PC-3 (cell line): ENCODE measurements around the gene ZNF407. TPM values are rescaled to one million over a fixed set of nuclear protein-coding genes. Genes with fewer than 3 reads are reported as not detected.

Experiments
- ATAC-seq: fragments of 200-7000 bp; cut with Tn5 transposase; 2 replicates; pipeline ENCODE4 v1.9.1; 2020; ENCODE audit warnings: mild to moderate bottlenecking, moderate library complexity
- BruUV-seq: library from RNA; stranded (reverse); fragments of 400-500 nt; replicated peaks from 2 replicates; lab custom pipeline; 2021; lab: Mats Ljungman, UMichigan
- CTCF ChIA-PET: fragments of 300-600 bp; sonication (Branson Sonifier 250); formaldehyde crosslinking; loops from one replicate; lab custom pipeline; 2022; ENCODE audit warnings: antibody characterized with exemption; lab: Charles Lee
- POLR2A ChIA-PET: fragments of 300-600 bp; sonication (Branson Sonifier 250); formaldehyde crosslinking; loops from one replicate; lab custom pipeline; 2022; ENCODE audit warnings: antibody characterized with exemption; ENCODE audit not compliant: unreplicated experiment; lab: Charles Lee
- DNase-seq: peaks from one replicate; pipeline ENCODE4 v3.0.0-alpha.2; 2015
- H2AFZ ChIP-seq: fragments of 300-600 bp; sonication (generic); 2 replicates; pipeline ENCODE4 v1.6.0; 2016; ENCODE audit warnings: antibody characterized with exemption, low read length
- H3F3A ChIP-seq: fragments of 300-600 bp; sonication (generic); one replicate; pipeline ENCODE4 v1.6.0; 2017; ENCODE audit warnings: antibody characterized with exemption, low read length, control low read depth, mild to moderate bottlenecking; ENCODE audit not compliant: unreplicated experiment
- H3K27ac ChIP-seq: fragments of 300-600 bp; sonication (generic); 2 replicates; pipeline ENCODE4 v1.5.1; 2016; ENCODE audit warnings: mild to moderate bottlenecking, low read length
- H3K27me3 ChIP-seq: fragments of 300-600 bp; sonication (generic); 2 replicates; pipeline ENCODE4 v1.6.1; 2016; ENCODE audit warnings: low read length, mixed read lengths
- H3K36me3 ChIP-seq: fragments of 300-600 bp; sonication (generic); 2 replicates; pipeline ENCODE4 v1.6.1; 2016; ENCODE audit warnings: low read depth, mixed run types, low read length, mixed read lengths
- H3K4me1 ChIP-seq: fragments of 300-600 bp; sonication (generic); 2 replicates; pipeline ENCODE4 v1.5.1; 2016; ENCODE audit warnings: low read length; ENCODE audit not compliant: insufficient read depth
- H3K4me2 ChIP-seq: fragments of 300-600 bp; sonication (generic); 2 replicates; pipeline ENCODE4 v1.6.0; 2016; ENCODE audit warnings: low read length
- H3K4me3 ChIP-seq: fragments of 300-600 bp; sonication (generic); 2 replicates; pipeline ENCODE4 v1.5.1; 2016; ENCODE audit warnings: mild to moderate bottlenecking, low read length, mixed read lengths
- H3K79me2 ChIP-seq: fragments of 300-600 bp; sonication (generic); 2 replicates; pipeline ENCODE4 v1.6.1; 2017; ENCODE audit warnings: low read length, mixed read lengths
- H3K9ac ChIP-seq: fragments of 300-600 bp; sonication (generic); 2 replicates; pipeline ENCODE4 v1.6.0; 2016; ENCODE audit warnings: mild to moderate bottlenecking, low read length
- H3K9me2 ChIP-seq: fragments of 300-600 bp; sonication (generic); replicated peaks from 2 replicates; pipeline ENCODE4 v1.6.1; 2016; ENCODE audit warnings: mixed run types, low read length, mixed read lengths
- H3K9me3 ChIP-seq: fragments of 300-600 bp; sonication (generic); 2 replicates; pipeline ENCODE4 v1.6.1; 2016; ENCODE audit warnings: low read length, mixed read lengths
- H4K20me1 ChIP-seq: fragments of 300-600 bp; sonication (generic); 2 replicates; pipeline ENCODE4 v1.6.1; 2016; ENCODE audit warnings: low read length, mixed read lengths
- CTCF ChIP-seq: fragments of 300-600 bp; sonication (generic); conservative IDR thresholded peaks from 2 replicates; pipeline ENCODE4 v1.5.1; 2017; ENCODE audit warnings: antibody characterized with exemption, low read depth, mild to moderate bottlenecking, low read length
- EZH2 ChIP-seq: fragments of 300-600 bp; sonication (generic); IDR thresholded peaks from one replicate; pipeline ENCODE4 v1.6.1; 2017; ENCODE audit warnings: antibody characterized with exemption, mild to moderate bottlenecking, low read length; ENCODE audit not compliant: unreplicated experiment
- EZH2phosphoT487 ChIP-seq: fragments of 300-600 bp; sonication (generic); IDR thresholded peaks from 2 replicates; pipeline ENCODE4 v1.6.1; 2018; ENCODE audit warnings: mild to moderate bottlenecking, antibody characterized with exemption, low read length, borderline replicate concordance
- intact Hi-C: fragments of 100-400 bp; cut with micrococcal nuclease; formaldehyde crosslinking; loops from 2 replicates; pipeline ENCODE4 v1.9.0; 2023
- total RNA-seq: library from RNA; depleted of rRNA; stranded (reverse); fragments of >200 nt; gene quantifications from 2 replicates; pipeline ENCODE4 v1.2.3, GENCODE V29; 2014

The ZNF407 gene
- total RNA-seq, 1 experiment from 2014 or later = 9.3 TPM

GRCh38 chr18:75034937-75035336 lies 437.3 kb downstream of the ZNF407 start:
- H3K4me3 ChIP-seq = no peak overlapping the region
- TF ChIP-seq EZH2 (no peak), EZH2phosphoT487 (no peak), CTCF (no peak)
- H2AFZ ChIP-seq = no peak overlapping the region
- H3K4me2 ChIP-seq = no peak overlapping the region
- no peaks in the 10 kb centered on the region for H3F3A ChIP-seq
- POLR2A ChIA-PET = no interaction called here
- peaks cover 13% of the 10 kb centered on the region for H3K4me1 ChIP-seq
- ATAC-seq (no peak), DNase-seq (no peak)
- BruUV-seq = no TSS peak
- CTCF ChIA-PET = no interaction called here
- H3K9me2 ChIP-seq = no peaks in the 10 kb centered on the region
- H3K9me3 ChIP-seq = no peaks in the 10 kb centered on the region
- no peak overlapping the region for H3K9ac ChIP-seq
- H3K27ac ChIP-seq = no peak overlapping the region
- H3K27me3 ChIP-seq = no peaks in the 10 kb centered on the region
- no peaks in the 10 kb centered on the region for H3K36me3 ChIP-seq
- H3K79me2 ChIP-seq = no peaks in the 10 kb centered on the region
- H4K20me1 ChIP-seq = no peaks in the 10 kb centered on the region
- intact Hi-C loops = no loop called here

- no peak for TF ChIP-seq EZH2
- no peak overlapping the region for H2AFZ ChIP-seq
- no TSS peak for BruUV-seq
- no peaks in the 10 kb centered on the region for H3K9me2 ChIP-seq
- intact Hi-C loops = no loop called here
- no peaks in the 10 kb centered on the region for H3K27me3 ChIP-seq
- no peak overlapping the region for H3K4me2 ChIP-seq
- no peaks in the 10 kb centered on the region for H4K20me1 ChIP-seq
- H3K79me2 ChIP-seq = no peaks in the 10 kb centered on the region
- CTCF ChIA-PET = no interaction called here
- H3K36me3 ChIP-seq = no peaks in the 10 kb centered on the region
- H3K4me1 ChIP-seq = peaks cover 13% of the 10 kb centered on the region
- ATAC-seq (no peak), DNase-seq (no peak)
- H3F3A ChIP-seq = no peaks in the 10 kb centered on the region
- POLR2A ChIA-PET = no interaction called here
- H3K27ac ChIP-seq = no peak overlapping the region
- no peaks in the 10 kb centered on the region for H3K9me3 ChIP-seq
- H3K9ac ChIP-seq = no peak overlapping the region
- H3K4me3 ChIP-seq = no peak overlapping the region
Measured at GRCh38 chr18:75035928-75036327, 438.3 kb downstream of the ZNF407 start.

DNA sequence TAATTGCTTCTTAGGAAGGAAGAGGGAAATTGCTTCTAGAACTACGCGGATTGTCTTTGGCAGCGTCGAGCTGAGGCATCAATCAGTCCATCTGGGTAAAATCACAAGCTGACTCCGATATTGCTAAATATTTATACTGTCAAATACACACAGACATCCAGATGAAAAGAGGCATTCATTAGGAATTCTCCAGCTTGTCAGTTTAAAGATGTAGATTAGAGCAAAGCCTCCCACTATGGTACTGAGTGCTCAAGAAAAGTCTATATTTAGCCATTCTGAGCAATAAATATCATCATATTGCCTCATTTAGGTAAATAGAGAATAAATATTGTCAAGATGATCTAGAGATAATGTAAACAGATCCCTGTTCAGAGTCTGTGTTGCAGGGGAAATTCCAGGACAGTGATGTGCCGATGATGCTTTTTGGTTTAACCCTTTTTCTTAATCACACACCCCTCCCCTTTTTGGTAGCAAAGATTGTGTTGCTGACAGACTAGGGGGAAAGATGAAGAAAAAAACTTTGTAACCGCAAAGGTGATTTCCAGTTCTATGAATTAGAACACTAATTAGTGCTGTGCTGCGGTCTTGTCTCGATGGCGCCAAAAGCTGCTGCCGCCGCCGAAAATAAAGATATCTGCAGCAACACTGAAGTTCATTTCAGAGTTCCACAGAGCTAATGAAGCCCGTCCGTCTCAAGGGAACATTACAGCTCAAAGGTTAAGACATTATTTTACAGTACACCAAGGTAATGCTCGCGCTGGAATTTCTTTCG lies 439.4 kb downstream of the ZNF407 start:
- peaks cover 13% of the 10 kb centered on the region for H3K4me1 ChIP-seq
- H4K20me1 ChIP-seq = no peaks in the 10 kb centered on the region
- CTCF ChIA-PET = no interaction called here
- H3F3A ChIP-seq = no peaks in the 10 kb centered on the region
- no peaks in the 10 kb centered on the region for H3K9me3 ChIP-seq
- POLR2A ChIA-PET = no interaction called here
- no peaks in the 10 kb centered on the region for H3K79me2 ChIP-seq
- ATAC-seq (peak; percentile 69), DNase-seq (peak; percentile 65)
- H3K4me3 ChIP-seq = no peak overlapping the region
- H2AFZ ChIP-seq = no peak overlapping the region
- BruUV-seq = no TSS peak
- H3K27me3 ChIP-seq = no peaks in the 10 kb centered on the region
- H3K9ac ChIP-seq = no peak overlapping the region
- H3K4me2 ChIP-seq = peak overlapping the region; percentile 18; the same call in 1 of the 2 replicates
- TF ChIP-seq CTCF (no peak), EZH2phosphoT487 (no peak), EZH2 (no peak)
- H3K27ac ChIP-seq = peak overlapping the region; percentile 12; the same call in 1 of the 2 replicates
- no peaks in the 10 kb centered on the region for H3K9me2 ChIP-seq
- no peaks in the 10 kb centered on the region for H3K36me3 ChIP-seq
- intact Hi-C loops = no loop called here
